Naive thymus-derived CD4-positive, alpha-beta T cell (primary cell): ENCODE data around the gene AMDHD2. TPM values are rescaled to one million over a fixed set of nuclear protein-coding genes. Genes with fewer than 3 reads are reported as not detected.

Experiments used
- ATAC-seq: fragments of 150-1000 bp; cut with Tn5 transposase; 2 replicates; pipeline ENCODE4 v1.10.0; 2021; ENCODE audit warnings: mild to moderate bottlenecking, moderate library complexity
- CTCF ChIA-PET: fragments of 350-600 bp; sonication (Branson Sonifier 250); formaldehyde crosslinking; loops from one replicate; lab custom pipeline; 2021; ENCODE audit warnings: antibody characterized with exemption; lab: Charles Lee
- POLR2A ChIA-PET: fragments of 350-600 bp; sonication (Branson Sonifier 250); formaldehyde crosslinking; loops from one replicate; lab custom pipeline; 2021; ENCODE audit warnings: antibody characterized with exemption, inconsistent platforms; lab: Charles Lee
- DNase-seq, 9 donors: peaks; one replicate each; pipeline versions ENCODE4 v3.0.0 to v3.0.0-alpha.2; 2020 to 2022; ENCODE audit warnings: mixed read lengths in 1 of 9
- H3K27ac ChIP-seq: one replicate; pipeline ENCODE4 v1.7.0; 2013; ENCODE audit warnings: mild to moderate bottlenecking, low read depth, low read length, moderate library complexity
- H3K27me3 ChIP-seq, 2 donors: one replicate each; pipeline ENCODE4 v1.7.0; 2013; ENCODE audit warnings: low read length in 2 of 2, mild to moderate bottlenecking in 2 of 2, moderate library complexity in 2 of 2; ENCODE audit not compliant: control insufficient read depth in 2 of 2, insufficient read depth in 2 of 2
- H3K36me3 ChIP-seq, 3 experiments: 1 replicate in 2 of 3; 2 replicates in 1 of 3; pipeline ENCODE4 v1.7.0; 2013; ENCODE audit warnings: low read length in 3 of 3, mild to moderate bottlenecking in 3 of 3, moderate library complexity in 1 of 3; ENCODE audit not compliant: insufficient read depth in 3 of 3, control insufficient read depth in 2 of 3
- H3K4me1 ChIP-seq, 2 donors: one replicate each; pipeline ENCODE4 v1.7.0; 2013; ENCODE audit warnings: low read length in 2 of 2, mild to moderate bottlenecking in 2 of 2, moderate library complexity in 1 of 2; ENCODE audit not compliant: control insufficient read depth in 2 of 2, insufficient read depth in 2 of 2
- H3K4me3 ChIP-seq: 2 replicates; pipeline ENCODE4 v1.7.0; 2013; ENCODE audit warnings: mild to moderate bottlenecking, low read length
- H3K9me3 ChIP-seq, 3 experiments: 1 replicate in 2 of 3; 2 replicates in 1 of 3; pipeline ENCODE4 v1.7.0; 2013; ENCODE audit warnings: low read length in 3 of 3; ENCODE audit not compliant: control insufficient read depth in 2 of 3
- H3K27ac Mint-ChIP-seq, 9 donors: one replicate each; pipeline ENCODE4 v1.8.0; 2020 to 2022; ENCODE audit warnings: mixed read lengths in 9 of 9, mild to moderate bottlenecking in 8 of 9, moderate library complexity in 5 of 9, inconsistent platforms in 2 of 9
- H3K27me3 Mint-ChIP-seq, 5 donors: one replicate each; pipeline ENCODE4 v1.8.0; 2021 to 2022; ENCODE audit warnings: mixed read lengths in 5 of 5, mild to moderate bottlenecking in 1 of 5
- H3K36me3 Mint-ChIP-seq, 5 donors: one replicate each; pipeline ENCODE4 v1.8.0; 2020 to 2022; ENCODE audit warnings: mixed read lengths in 5 of 5, mild to moderate bottlenecking in 3 of 5, inconsistent platforms in 1 of 5
- H3K4me1 Mint-ChIP-seq, 7 donors: one replicate each; pipeline ENCODE4 v1.8.0; 2020 to 2022; ENCODE audit warnings: mixed read lengths in 7 of 7, mild to moderate bottlenecking in 3 of 7, inconsistent platforms in 1 of 7
- H3K4me3 Mint-ChIP-seq, 10 donors: one replicate each; pipeline ENCODE4 v1.8.0; 2020 to 2022; ENCODE audit warnings: mild to moderate bottlenecking in 10 of 10, mixed read lengths in 10 of 10, moderate library complexity in 6 of 10, inconsistent platforms in 2 of 10
- H3K9me3 Mint-ChIP-seq, 11 donors: one replicate each; pipeline ENCODE4 v1.8.0; 2020 to 2022; ENCODE audit warnings: mixed read lengths in 11 of 11, mild to moderate bottlenecking in 4 of 11, inconsistent platforms in 1 of 11, moderate library complexity in 1 of 11
- intact Hi-C, 2 donors: fragments of 100-400 bp; cut with micrococcal nuclease; formaldehyde crosslinking; loops; one replicate each; pipeline ENCODE4 v1.15.1; 2023
- polyA plus RNA-seq, 2 donors: library from polyadenylated mRNA; unstranded; fragments of 300-500 nt; fragmentation: Illumina TruSeq; gene quantifications; one replicate each; pipeline ENCODE4 v1.2.3, GENCODE V29; 2021
- total RNA-seq, 6 experiments: library from RNA in 5 of 6; stranded (reverse) in 5 of 6; gene quantifications; 1 replicate in 5 of 6; 2 replicates in 1 of 6; pipeline ENCODE4 v1.2.3 and lab custom pipeline; 2021 to 2026

AMDHD2 gene
- total and polyA plus RNA-seq, 7 experiments from 2014 or later: 15.0 to 258 (median 102) TPM

DNA sequence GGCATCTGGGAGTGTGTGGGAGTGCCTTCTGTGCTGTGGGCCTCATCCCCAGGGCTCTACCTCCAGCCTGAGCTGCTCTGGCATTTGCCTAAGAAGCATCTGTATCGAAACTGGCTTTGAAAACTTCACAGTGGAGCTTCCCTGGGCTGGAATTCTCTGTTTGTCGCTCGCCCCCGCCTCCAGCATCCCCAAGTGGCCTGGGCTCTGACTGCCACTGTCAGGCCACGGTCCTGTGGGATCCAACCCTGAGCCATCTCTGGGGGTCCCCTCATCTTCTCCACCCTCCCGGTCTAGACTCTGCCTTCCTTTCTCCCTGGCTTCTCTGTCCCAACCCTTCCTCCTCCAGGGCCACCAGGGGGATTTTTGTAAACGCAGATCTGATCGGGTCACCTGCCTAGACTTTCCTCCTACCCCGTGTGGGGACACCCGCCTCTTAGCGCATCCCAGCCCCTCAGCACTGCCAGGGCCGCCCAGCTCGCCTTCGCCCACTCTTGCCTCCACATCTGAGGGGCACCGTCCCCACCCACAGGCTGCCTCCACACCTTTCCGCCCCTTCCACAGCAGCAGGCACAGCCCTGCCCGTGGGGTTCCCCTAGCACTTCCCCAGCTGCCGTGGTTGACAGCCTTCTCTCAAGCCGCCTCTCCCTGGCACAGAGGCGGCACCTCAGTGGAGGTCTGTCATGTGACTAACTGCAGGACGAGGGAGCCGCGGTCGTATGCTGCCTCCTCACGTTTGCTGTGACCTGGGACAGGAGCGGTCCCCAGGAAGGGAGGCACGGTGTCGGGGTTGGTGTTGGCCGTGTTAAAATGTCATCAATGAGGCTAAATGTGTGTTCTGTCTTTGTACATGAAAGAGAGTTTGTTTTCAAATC is 33.3 kb upstream of the AMDHD2 start:
- Mint-ChIP-seq H3K9me3 (no peaks in the 10 kb centered on the region), H3K27ac (peak overlapping the region; percentile 25 to 94 (median 75)), H3K4me3 (peak overlapping the region; percentile 39 to 76 (median 56)), H3K4me1 (peaks cover 11 to 23% (median 13%) of the 10 kb centered on the region in 7 donors), H3K36me3 (no peaks in the 10 kb centered on the region), H3K27me3 (no peaks in the 10 kb centered on the region)
- Histone ChIP-seq H3K27me3 (no peaks in the 10 kb centered on the region), H3K4me1 (peaks cover 10 to 15% of the 10 kb centered on the region in 2 donors), H3K4me3 (no peak overlapping the region), H3K27ac (peak overlapping the region; percentile 24), H3K36me3 (no peaks in the 10 kb centered on the region), H3K9me3 (no peaks in the 10 kb centered on the region)
- DNase-seq (peak; percentile 54 to 86 (median 80)), ATAC-seq (peak; percentile 96)
- intact Hi-C loops: loop anchor here (1.0 kb wide), 7 partner anchors 13 to 292 kb away; partner anchors contain the start of genes ABCA3 (in 2 of the 2), CCNF (in 1 of the 2), ECI1 (in 1 of the 2) and RNPS1 (in 1 of the 2)
- POLR2A ChIA-PET: interaction anchor here (0.8 to 1.6 kb wide), 5 partner anchors 27 to 235 kb away, joined by 3 read pairs; partner anchors contain the start of genes ATP6V0C and CCNF
- CTCF ChIA-PET: interaction anchor here (0.6 to 1.5 kb wide), 6 partner anchors 9 to 292 kb away, joined by 3 to 6 read pairs (median 4); partner anchors contain the start of genes CCNF and TBC1D24

DNA sequence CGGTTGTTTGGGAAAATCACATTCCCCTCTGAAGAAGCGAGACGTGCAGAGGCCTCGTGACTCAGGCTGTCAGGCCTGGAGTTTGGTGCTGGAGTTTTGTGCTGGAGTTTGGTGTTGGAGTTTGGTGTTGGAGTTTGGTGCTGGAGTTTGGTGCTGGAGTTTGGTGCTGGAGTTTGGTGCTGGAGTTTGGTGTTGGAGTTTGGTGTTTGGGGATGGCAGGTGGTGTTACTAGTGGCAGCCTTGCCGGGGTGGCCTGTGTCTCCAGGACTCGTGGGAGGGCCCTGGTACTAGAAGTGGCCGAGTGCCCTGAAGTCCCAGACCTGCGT is 32.7 kb upstream of the AMDHD2 start:
- peak overlapping the region; percentile 39 to 76 (median 56) for H3K4me3 Mint-ChIP-seq
- Histone ChIP-seq H3K27ac (peak overlapping the region; percentile 24), H3K9me3 (no peaks in the 10 kb centered on the region), H3K36me3 (no peaks in the 10 kb centered on the region), H3K27me3 (no peaks in the 10 kb centered on the region), H3K4me1 (peaks cover 10 to 15% of the 10 kb centered on the region in 2 donors), H3K4me3 (no peak overlapping the region)
- ChIA-PET CTCF (interaction anchor here (1.4 to 1.5 kb wide), 2 partner anchors 58 to 293 kb away, joined by 4 to 6 read pairs; partner anchors contain the start of gene CCNF), POLR2A (interaction anchor here (1.3 to 1.6 kb wide), 3 partner anchors 27 to 92 kb away, joined by 3 read pairs; partner anchors contain the start of genes ATP6V0C and CCNF)
- H3K9me3 Mint-ChIP-seq: no peaks in the 10 kb centered on the region
- peaks cover 11 to 20% (median 13%) of the 10 kb centered on the region in 7 donors for H3K4me1 Mint-ChIP-seq
- ATAC-seq: no peak
- no peaks in the 10 kb centered on the region for H3K27me3 Mint-ChIP-seq
- intact Hi-C loops: loop anchor here (1.0 kb wide), 7 partner anchors 13 to 292 kb away; partner anchors contain the start of genes ABCA3 (in 2 of the 2), CCNF (in 1 of the 2), ECI1 (in 1 of the 2) and RNPS1 (in 1 of the 2)
- peak overlapping the region; percentile 25 to 94 (median 75) for H3K27ac Mint-ChIP-seq
- H3K36me3 Mint-ChIP-seq: no peaks in the 10 kb centered on the region
- no peak for DNase-seq

DNA sequence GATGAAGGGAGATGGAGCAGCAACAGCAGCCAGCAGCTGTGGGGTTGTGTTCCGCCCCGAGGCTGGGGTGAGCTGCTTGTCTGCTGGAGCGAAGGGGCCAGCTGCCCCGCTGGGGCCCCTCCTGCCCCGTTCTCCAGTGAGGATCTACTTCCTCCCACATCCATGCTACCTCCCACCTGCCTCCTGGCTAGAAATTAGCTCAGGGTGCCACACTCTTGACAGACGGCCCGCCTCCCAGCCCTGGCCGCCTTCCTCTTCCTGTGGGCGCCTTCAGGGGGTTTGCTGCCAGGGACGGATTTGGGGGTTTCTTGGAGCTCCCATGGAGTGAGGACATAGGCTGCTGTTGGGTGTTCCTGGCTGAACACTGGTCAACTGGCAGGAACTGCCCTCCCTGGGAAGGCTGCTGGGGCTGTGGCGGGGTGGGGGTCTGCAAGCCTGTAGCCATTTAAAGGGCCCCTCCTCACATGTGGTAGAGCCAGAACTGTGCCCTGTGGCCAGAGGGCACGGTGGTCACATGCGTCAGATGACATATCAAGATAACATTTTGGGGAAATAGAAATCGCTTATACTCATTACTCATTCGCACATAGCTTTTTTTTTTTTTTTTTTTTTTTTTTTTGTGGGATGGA is 32.2 kb upstream of the AMDHD2 start:
- Histone ChIP-seq H3K9me3 (no peaks in the 10 kb centered on the region), H3K27ac (no peak overlapping the region), H3K36me3 (no peaks in the 10 kb centered on the region), H3K4me1 (peaks cover 10 to 15% of the 10 kb centered on the region in 2 donors), H3K4me3 (no peak overlapping the region), H3K27me3 (no peaks in the 10 kb centered on the region)
- DNase-seq (no peak), ATAC-seq (peak; percentile 45)
- peaks cover 11 to 16% (median 13%) of the 10 kb centered on the region in 7 donors for H3K4me1 Mint-ChIP-seq
- H3K9me3 Mint-ChIP-seq: no peaks in the 10 kb centered on the region
- CTCF ChIA-PET: interaction anchor here (1.1 to 1.4 kb wide), 2 partner anchors 148 to 293 kb away, joined by 4 read pairs; partner anchors contain the start of gene ABCA3
- H3K4me3 Mint-ChIP-seq: peak overlapping the region in 1 of 10 donors; percentile 68
- intact Hi-C loops: loop anchor here (1.0 kb wide), 7 partner anchors 14 to 293 kb away; partner anchors contain the start of genes ABCA3 (in 2 of the 2), CCNF (in 1 of the 2), ECI1 (in 1 of the 2) and RNPS1 (in 1 of the 2)
- no peak overlapping the region for H3K27ac Mint-ChIP-seq
- no peaks in the 10 kb centered on the region for H3K27me3 Mint-ChIP-seq
- no peaks in the 10 kb centered on the region for H3K36me3 Mint-ChIP-seq
- POLR2A ChIA-PET: interaction anchor here (0.6 to 0.8 kb wide), 3 partner anchors 149 to 479 kb away, joined by 3 read pairs; no protein-coding TSS in a partner anchor

DNA sequence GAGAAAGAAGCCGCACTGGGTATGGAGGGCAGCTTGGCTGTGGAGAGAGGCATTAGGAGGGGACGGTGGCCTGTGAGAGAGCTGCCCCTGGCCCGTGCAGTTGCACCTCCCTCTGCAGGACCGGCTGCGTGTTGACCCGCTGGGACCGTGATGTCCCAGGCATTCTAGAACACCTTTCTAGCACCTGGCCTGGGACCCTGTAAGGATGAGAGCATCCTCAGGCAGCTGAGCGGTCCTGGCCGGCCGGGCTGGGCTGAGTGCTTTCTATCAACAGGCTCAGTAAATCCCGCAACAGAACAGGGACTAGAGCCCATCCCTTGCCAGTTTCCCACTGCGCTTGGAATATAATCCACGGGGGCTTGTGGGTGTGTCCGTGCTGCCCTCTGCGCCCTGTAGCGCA is 30.6 kb upstream of the AMDHD2 start:
- H3K9me3 ChIP-seq: no peaks in the 10 kb centered on the region
- ATAC-seq (no peak), DNase-seq (no peak)
- POLR2A ChIA-PET: no interaction called here
- no peak overlapping the region for H3K27ac Mint-ChIP-seq
- intact Hi-C loops: no loop called here
- no peaks in the 10 kb centered on the region for H3K36me3 Mint-ChIP-seq
- H3K4me1 ChIP-seq: peaks cover 10 to 15% of the 10 kb centered on the region in 2 donors
- no peak overlapping the region for H3K4me3 Mint-ChIP-seq
- H3K27me3 ChIP-seq: no peaks in the 10 kb centered on the region
- H3K36me3 ChIP-seq: no peaks in the 10 kb centered on the region
- CTCF ChIA-PET: interaction anchor here (0.6 kb wide), 1 partner anchor 228 kb away, joined by 3 read pairs; no protein-coding TSS in a partner anchor
- no peaks in the 10 kb centered on the region for H3K9me3 Mint-ChIP-seq
- peaks cover 11 to 14% (median 12%) of the 10 kb centered on the region in 7 donors for H3K4me1 Mint-ChIP-seq
- no peak overlapping the region for H3K4me3 ChIP-seq
- H3K27me3 Mint-ChIP-seq: no peaks in the 10 kb centered on the region
- H3K27ac ChIP-seq: no peak overlapping the region

DNA sequence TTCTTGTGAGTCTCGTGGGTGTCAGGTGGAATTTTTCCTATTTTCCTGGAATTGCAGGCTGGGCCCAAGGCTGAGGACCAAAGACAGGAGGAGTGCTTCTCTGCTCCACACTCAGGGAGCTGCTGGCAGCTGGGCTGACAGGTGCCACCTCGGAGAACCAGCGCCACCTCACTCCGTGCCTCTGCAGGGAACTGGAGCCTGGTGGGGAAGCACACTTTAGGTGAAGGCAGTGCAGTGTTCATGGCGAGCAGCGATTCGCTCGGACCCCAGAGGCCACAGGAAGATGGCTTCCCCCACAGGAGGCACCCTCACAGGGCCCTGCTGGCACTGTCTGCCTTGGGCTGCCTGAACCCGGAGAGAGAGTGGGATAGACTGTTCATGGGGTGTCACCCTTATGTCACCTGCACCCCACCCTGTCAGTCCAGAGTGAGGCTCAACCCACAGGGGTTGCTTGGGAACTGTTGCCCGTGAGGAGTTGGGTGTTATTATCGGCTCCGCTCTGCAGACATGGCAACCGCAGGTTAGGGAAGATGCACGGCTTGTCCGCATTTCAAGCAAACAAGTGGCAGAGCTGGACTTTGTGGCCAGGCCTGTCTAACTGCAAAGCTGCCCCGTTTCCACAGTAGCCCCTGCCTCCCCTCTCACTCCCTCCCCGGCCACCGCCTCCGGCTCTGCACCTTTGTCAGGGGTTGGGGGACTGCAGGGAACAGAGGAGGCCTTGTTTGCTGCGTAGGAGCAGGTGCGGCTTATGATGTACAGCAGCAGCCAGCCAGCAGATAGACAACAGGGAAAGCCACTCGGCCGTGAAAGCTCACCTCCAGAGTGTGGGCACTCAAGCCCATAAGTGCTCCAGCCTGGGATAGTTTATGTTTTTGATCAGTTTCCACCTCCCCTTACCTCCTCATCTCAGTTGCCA is 29.7 kb upstream of the AMDHD2 start:
- Histone ChIP-seq H3K4me3 (no peak overlapping the region), H3K4me1 (peaks cover 10 to 15% of the 10 kb centered on the region in 2 donors), H3K27ac (no peak overlapping the region), H3K36me3 (no peaks in the 10 kb centered on the region), H3K9me3 (no peaks in the 10 kb centered on the region), H3K27me3 (no peaks in the 10 kb centered on the region)
- H3K4me3 Mint-ChIP-seq: no peak overlapping the region
- ATAC-seq (no peak), DNase-seq (no peak)
- intact Hi-C loops: no loop called here
- peaks cover 10 to 13% (median 11%) of the 10 kb centered on the region in 7 donors for H3K4me1 Mint-ChIP-seq
- no peak overlapping the region for H3K27ac Mint-ChIP-seq
- no peaks in the 10 kb centered on the region for H3K36me3 Mint-ChIP-seq
- CTCF ChIA-PET: no interaction called here
- POLR2A ChIA-PET: no interaction called here
- H3K9me3 Mint-ChIP-seq: no peaks in the 10 kb centered on the region
- H3K27me3 Mint-ChIP-seq: no peaks in the 10 kb centered on the region
